Endodermal cell (in vitro differentiated cells): ENCODE data around the gene PGAM5. TPM values are rescaled to one million over a fixed set of nuclear protein-coding genes. Genes with fewer than 3 reads are reported as not detected.
"Not testable (repeated sequence)": the region's sequence is repeated elsewhere in the genome, so short reads cannot be mapped to it uniquely, and the experiment has no call there.

ENCODE experiments used
- DNase-seq: peaks from one replicate; pipeline ENCODE4 v3.0.0-alpha.2; 2017
- H3K27ac ChIP-seq: 2 replicates; pipeline ENCODE4 v1.5.1; 2013; ENCODE audit warnings: mild to moderate bottlenecking, low read depth, low read length, moderate library complexity
- H3K27me3 ChIP-seq: 2 replicates; pipeline ENCODE4 v1.6.1; 2013; ENCODE audit warnings: mild to moderate bottlenecking, low read length, moderate library complexity; ENCODE audit not compliant: insufficient read depth, control insufficient read depth, poor library complexity, severe bottlenecking
- H3K36me3 ChIP-seq: 2 replicates; pipeline ENCODE4 v1.7.0; 2013; ENCODE audit warnings: mild to moderate bottlenecking, low read length, moderate library complexity; ENCODE audit not compliant: control insufficient read depth, insufficient read depth
- H3K4me1 ChIP-seq: one replicate; pipeline ENCODE4 v1.7.0; 2013; ENCODE audit warnings: low read length; ENCODE audit not compliant: control insufficient read depth, insufficient read depth
- H3K4me3 ChIP-seq: 2 replicates; pipeline ENCODE4 v1.5.1; 2013; ENCODE audit warnings: mild to moderate bottlenecking, low read length, moderate library complexity
- H3K9ac ChIP-seq: 2 replicates; pipeline ENCODE4 v1.6.1; 2013; ENCODE audit warnings: mild to moderate bottlenecking, low read length, moderate library complexity; ENCODE audit not compliant: poor library complexity, severe bottlenecking; ENCODE audit errors: extremely low read depth
- H3K9me3 ChIP-seq: 2 replicates; pipeline ENCODE4 v1.6.1; 2013; ENCODE audit warnings: mild to moderate bottlenecking, low read length, moderate library complexity; ENCODE audit not compliant: control insufficient read depth
- H3K27ac Mint-ChIP-seq: 2 replicates; pipeline ENCODE4 v1.8.0; 2020; ENCODE audit warnings: mixed read lengths
- H3K27me3 Mint-ChIP-seq: 2 replicates; pipeline ENCODE4 v1.8.0; 2021; ENCODE audit warnings: mild to moderate bottlenecking, mixed read lengths; ENCODE audit not compliant: insufficient read depth
- H3K36me3 Mint-ChIP-seq: 2 replicates; pipeline ENCODE4 v1.8.0; 2020; ENCODE audit warnings: low read depth, mixed read lengths
- H3K4me1 Mint-ChIP-seq: 2 replicates; pipeline ENCODE4 v1.8.0; 2020; ENCODE audit warnings: mixed read lengths
- H3K4me3 Mint-ChIP-seq: 2 replicates; pipeline ENCODE4 v1.8.0; 2020; ENCODE audit warnings: mild to moderate bottlenecking, moderate library complexity, mixed read lengths
- H3K9me3 Mint-ChIP-seq: 2 replicates; pipeline ENCODE4 v1.8.0; 2020; ENCODE audit warnings: mild to moderate bottlenecking, mixed read lengths
- WGBS, 2 experiments: methylation state at CpG; one replicate each; pipeline versions ENCODE4 v1.1.5 to v1.1.7; 2013; ENCODE audit warnings: missing lambda C conversion rate in 2 of 2, mixed read lengths in 1 of 2; ENCODE audit not compliant: insufficient coverage in 1 of 2, insufficient read length in 1 of 2; 5-methylcytosine and 5-hydroxymethylcytosine counted together
- total RNA-seq, 2 donors: library from RNA; stranded (reverse); fragmentation: NEBNext Ultra II Directional in 1 of 2; extraction: Animal tissue kit (Norgen Biotek cat#: 25700) in 1 of 2; gene quantifications; 2 replicates in 1 of 2; 3 replicates in 1 of 2; pipeline ENCODE4 v1.2.1, GENCODE V29; 2021
- TF ChIP-seq, protein P1 (sequence below): fragments of 200-600 bp; sonication (generic); conservative IDR thresholded peaks from 2 replicates; pipeline ENCODE4 v1.5.0; 2021; ENCODE audit warnings: antibody characterized with exemption, mild to moderate bottlenecking

The PGAM5 gene
- total RNA-seq, 2 donors from 2014 or later = 60.2 to 64.3 TPM

DNA sequence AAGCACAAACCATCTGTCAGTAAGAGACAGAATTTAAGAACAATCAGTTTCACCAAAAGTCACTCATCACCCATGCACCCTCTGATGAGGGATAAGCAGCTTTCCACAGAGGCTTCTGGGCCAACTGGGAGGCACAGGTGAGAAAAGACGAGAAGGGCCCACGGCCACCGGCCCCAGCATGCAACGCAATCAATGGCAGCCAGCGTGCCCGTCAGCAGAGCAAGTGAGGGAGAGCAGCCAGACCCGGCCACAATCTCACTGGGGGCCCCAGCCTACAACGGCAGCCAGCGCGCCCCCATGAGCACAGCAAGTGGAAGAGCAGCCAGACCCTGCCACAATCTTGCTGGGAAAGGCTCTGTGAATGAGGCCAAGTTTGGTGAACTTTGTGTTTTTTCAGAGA lies 37.7 kb downstream of the PGAM5 start:
- peaks cover 73% of the 10 kb centered on the region for H3K36me3 Mint-ChIP-seq
- H3K4me3 Mint-ChIP-seq = no peak overlapping the region
- Histone ChIP-seq H3K4me3 (no peak overlapping the region), H3K4me1 (no peaks in the 10 kb centered on the region), H3K9ac (no peak overlapping the region), H3K9me3 (no peaks in the 10 kb centered on the region), H3K27ac (no peak overlapping the region), H3K27me3 (no peaks in the 10 kb centered on the region), H3K36me3 (peaks cover 87% of the 10 kb centered on the region)
- H3K4me1 Mint-ChIP-seq = no peaks in the 10 kb centered on the region
- DNase-seq = peak; percentile 60
- no peak overlapping the region for H3K27ac Mint-ChIP-seq
- TF ChIP-seq, protein P1, sequence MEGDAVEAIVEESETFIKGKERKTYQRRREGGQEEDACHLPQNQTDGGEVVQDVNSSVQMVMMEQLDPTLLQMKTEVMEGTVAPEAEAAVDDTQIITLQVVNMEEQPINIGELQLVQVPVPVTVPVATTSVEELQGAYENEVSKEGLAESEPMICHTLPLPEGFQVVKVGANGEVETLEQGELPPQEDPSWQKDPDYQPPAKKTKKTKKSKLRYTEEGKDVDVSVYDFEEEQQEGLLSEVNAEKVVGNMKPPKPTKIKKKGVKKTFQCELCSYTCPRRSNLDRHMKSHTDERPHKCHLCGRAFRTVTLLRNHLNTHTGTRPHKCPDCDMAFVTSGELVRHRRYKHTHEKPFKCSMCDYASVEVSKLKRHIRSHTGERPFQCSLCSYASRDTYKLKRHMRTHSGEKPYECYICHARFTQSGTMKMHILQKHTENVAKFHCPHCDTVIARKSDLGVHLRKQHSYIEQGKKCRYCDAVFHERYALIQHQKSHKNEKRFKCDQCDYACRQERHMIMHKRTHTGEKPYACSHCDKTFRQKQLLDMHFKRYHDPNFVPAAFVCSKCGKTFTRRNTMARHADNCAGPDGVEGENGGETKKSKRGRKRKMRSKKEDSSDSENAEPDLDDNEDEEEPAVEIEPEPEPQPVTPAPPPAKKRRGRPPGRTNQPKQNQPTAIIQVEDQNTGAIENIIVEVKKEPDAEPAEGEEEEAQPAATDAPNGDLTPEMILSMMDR = no peak
- no peaks in the 10 kb centered on the region for H3K27me3 Mint-ChIP-seq
- 85 to 92% methylated on average over 7 to 10 of the region's 10 CpGs for WGBS, 2 experiments
- no peaks in the 10 kb centered on the region for H3K9me3 Mint-ChIP-seq

DNA sequence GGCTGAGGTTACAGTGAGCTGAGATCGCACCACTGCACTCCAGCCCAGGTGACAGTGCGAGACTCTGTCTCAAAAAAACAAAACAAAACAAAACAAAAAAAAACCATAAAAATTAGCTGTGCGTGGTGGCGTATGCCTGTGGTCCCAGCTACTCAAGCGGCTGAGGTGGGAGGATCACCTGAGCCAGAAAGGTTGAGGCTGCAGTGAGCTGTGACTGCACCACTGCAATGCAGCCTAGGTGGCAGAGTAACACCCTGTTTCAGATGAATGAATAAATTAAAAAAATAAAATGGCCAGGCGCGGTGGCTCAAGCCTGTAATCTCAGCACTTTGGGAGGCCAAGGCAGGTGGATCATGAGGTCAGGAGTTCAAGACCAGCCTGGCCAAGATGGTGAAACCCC lies 43.0 kb downstream of the PGAM5 start:
- WGBS, 2 experiments = 97% methylated on average over 4 to 7 of the region's 7 CpGs
- peaks cover 66% of the 10 kb centered on the region for H3K36me3 ChIP-seq
- H3K27ac ChIP-seq, H3K4me3 Mint-ChIP-seq, H3K4me3 ChIP-seq, H3K27me3 ChIP-seq, H3K9ac ChIP-seq, H3K9me3 ChIP-seq, H3K27me3 Mint-ChIP-seq, H3K4me1 ChIP-seq, H3K27ac Mint-ChIP-seq, H3K4me1 Mint-ChIP-seq, H3K9me3 Mint-ChIP-seq: not testable (repeated sequence)
- peaks cover 57% of the 10 kb centered on the region for H3K36me3 Mint-ChIP-seq
- DNase-seq = peak; percentile 39

DNA sequence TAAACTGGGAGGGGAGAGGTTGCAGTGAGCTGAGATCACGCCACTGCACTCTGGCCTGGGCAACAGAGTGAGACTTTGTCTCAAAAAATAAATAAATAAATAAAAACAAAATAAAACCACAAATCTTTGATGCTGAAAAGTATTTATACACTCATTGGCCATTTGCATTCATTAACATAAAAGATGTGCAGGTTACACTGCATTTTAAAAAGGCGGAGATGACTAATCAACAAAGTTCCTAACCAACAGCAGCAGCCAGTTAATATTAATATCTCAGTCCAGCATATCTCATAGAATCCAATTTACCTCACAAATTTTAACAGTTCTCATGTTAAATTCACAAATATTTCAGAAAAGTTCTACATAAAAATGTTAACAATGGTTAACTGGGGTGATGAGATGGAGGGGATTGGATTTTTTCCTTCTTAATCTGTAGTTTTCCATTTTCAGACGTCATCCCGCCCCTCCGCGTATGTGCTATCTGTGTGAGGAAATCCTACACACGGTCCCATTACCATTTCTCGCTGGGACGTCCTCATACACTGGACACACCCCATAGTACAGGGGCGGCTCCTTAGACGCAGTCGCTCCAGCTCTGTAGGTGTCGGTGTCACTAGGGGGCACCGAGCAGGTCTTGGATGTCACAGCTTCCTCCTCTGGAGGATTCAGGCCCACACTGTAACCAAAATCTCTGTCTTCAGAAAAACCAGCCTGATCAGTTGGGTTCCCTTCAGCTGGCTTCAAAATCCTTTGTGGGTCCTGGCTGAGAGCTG lies 43.7 kb downstream of the PGAM5 start:
- Mint-ChIP-seq H3K36me3 (peaks cover 55% of the 10 kb centered on the region), H3K27ac (no peak overlapping the region), H3K4me1 (no peaks in the 10 kb centered on the region), H3K4me3 (no peak overlapping the region), H3K9me3 (no peaks in the 10 kb centered on the region), H3K27me3 (no peaks in the 10 kb centered on the region)
- no peak overlapping the region for H3K27ac ChIP-seq
- H3K27me3 ChIP-seq = no peaks in the 10 kb centered on the region
- H3K4me3 ChIP-seq = no peak overlapping the region
- no peaks in the 10 kb centered on the region for H3K9me3 ChIP-seq
- H3K36me3 ChIP-seq = peaks cover 65% of the 10 kb centered on the region
- TF ChIP-seq, protein P1 = peak; percentile 51
- H3K4me1 ChIP-seq = no peaks in the 10 kb centered on the region
- H3K9ac ChIP-seq = no peak overlapping the region
- 93 to 96% methylated on average over 13 to 14 of the region's 14 CpGs for WGBS, 2 experiments
- DNase-seq = peak; percentile 69

DNA sequence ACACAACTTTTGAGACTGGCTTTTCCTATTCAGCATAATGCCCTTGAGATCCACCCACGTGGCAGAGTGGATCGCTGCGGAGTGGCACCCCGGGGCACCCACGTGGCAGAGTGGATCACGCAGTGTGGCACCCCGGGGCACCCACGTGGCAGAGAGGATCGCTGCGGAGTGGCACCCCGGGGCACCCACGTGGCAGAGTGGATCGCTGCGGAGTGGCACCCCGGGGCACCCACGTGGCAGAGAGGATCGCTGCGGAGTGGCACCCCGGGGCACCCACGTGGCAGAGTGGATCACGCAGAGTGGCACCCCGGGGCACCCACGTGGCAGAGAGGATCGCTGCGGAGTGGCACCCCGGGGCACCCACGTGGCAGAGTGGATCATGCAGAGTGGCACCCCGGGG lies 48.2 kb downstream of the PGAM5 start:
- Mint-ChIP-seq H3K36me3 (peaks cover 38% of the 10 kb centered on the region), H3K4me1 (peaks cover 11% of the 10 kb centered on the region)
- not testable (repeated sequence) for H3K27ac ChIP-seq, DNase-seq, H3K27me3 ChIP-seq, H3K9me3 ChIP-seq, H3K9me3 Mint-ChIP-seq, H3K4me1 ChIP-seq, H3K9ac ChIP-seq, H3K27me3 Mint-ChIP-seq, H3K4me3 ChIP-seq, H3K27ac Mint-ChIP-seq, H3K4me3 Mint-ChIP-seq
- 92 to 95% methylated on average over 17 to 20 of the region's 28 CpGs for WGBS, 2 experiments
- H3K36me3 ChIP-seq = peaks cover 33% of the 10 kb centered on the region
